HS-5 (cell line): ENCODE data around the gene MRPS27.

Source experiments
- DNase-seq: peaks from one replicate; pipeline ENCODE4 v3.0.0-alpha.2; 2012; ENCODE audit warnings: low read depth

MRPS27 gene

GRCh38 chr5:72256536-72256935 is 63.5 kb downstream of the MRPS27 start:
- DNase-seq, result no peak

GRCh38 chr5:72255670-72256069 is 64.4 kb downstream of the MRPS27 start:
- no peak for DNase-seq

GRCh38 chr5:72255237-72255636 is 64.8 kb downstream of the MRPS27 start:
- DNase-seq, result no peak

- peak; percentile 60 for DNase-seq
These were observed 67.4 kb downstream of the MRPS27 start for GRCh38 chr5:72252574-72253155.

GRCh38 chr5:72252008-72252407 is 68.0 kb downstream of the MRPS27 start:
- no peak for DNase-seq

- DNase-seq, result no peak
These were observed 68.7 kb downstream of the MRPS27 start for GRCh38 chr5:72251386-72251785.

GRCh38 chr5:72248410-72248981 is 71.5 kb downstream of the MRPS27 start:
- DNase-seq, result peak; percentile 85

- DNase-seq, result no peak
These were observed 73.0 kb downstream of the MRPS27 start for GRCh38 chr5:72246954-72247442.

- DNase-seq, result no peak
These were observed 74.0 kb downstream of the MRPS27 start for GRCh38 chr5:72245951-72246532.

GRCh38 chr5:72245546-72245945 is 74.5 kb downstream of the MRPS27 start:
- no peak for DNase-seq

- peak; percentile 25 for DNase-seq
These were observed 75.1 kb downstream of the MRPS27 start for GRCh38 chr5:72244862-72245371.

GRCh38 chr5:72243706-72244105 is 76.3 kb downstream of the MRPS27 start:
- DNase-seq, result no peak

GRCh38 chr5:72242796-72243475 is 77.1 kb downstream of the MRPS27 start:
- DNase-seq, result no peak

- DNase-seq, result no peak
These were observed 78.6 kb downstream of the MRPS27 start for GRCh38 chr5:72241346-72242003.

- no peak for DNase-seq
These were observed 81.2 kb downstream of the MRPS27 start for GRCh38 chr5:72238712-72239445.

GRCh38 chr5:72237879-72238278 is 82.2 kb downstream of the MRPS27 start:
- no peak for DNase-seq

GRCh38 chr5:72237415-72237814 is 82.6 kb downstream of the MRPS27 start:
- DNase-seq, result no peak

GRCh38 chr5:72235725-72236124 is 84.3 kb downstream of the MRPS27 start:
- no peak for DNase-seq

GRCh38 chr5:72234868-72235267 is 85.2 kb downstream of the MRPS27 start:
- no peak for DNase-seq

- peak; percentile 60 for DNase-seq
These were observed 85.8 kb downstream of the MRPS27 start for GRCh38 chr5:72234265-72234700.

GRCh38 chr5:72233835-72234234 is 86.2 kb downstream of the MRPS27 start:
- DNase-seq, result no peak

- no peak for DNase-seq
These were observed 87.2 kb downstream of the MRPS27 start for GRCh38 chr5:72232838-72233237.
